Colonic mucosa (tissue), 4 donors: ENCODE results near the gene FAM98A. TPM values are rescaled to one million over a fixed set of nuclear protein-coding genes. Genes with fewer than 3 reads are reported as not detected.

Source experiments
- DNase-seq: peaks from one replicate; pipeline ENCODE4 v3.0.0-alpha.2; 2020
- H3K27ac ChIP-seq: fragments of 200-600 bp; one replicate; pipeline ENCODE4 v1.8.0; 2021
- H3K27me3 ChIP-seq: fragments of 200-600 bp; one replicate; pipeline ENCODE4 v1.8.0; 2021
- H3K36me3 ChIP-seq: fragments of 200-600 bp; one replicate; pipeline ENCODE4 v1.8.0; 2021
- H3K4me1 ChIP-seq: fragments of 200-600 bp; one replicate; pipeline ENCODE4 v1.8.0; 2021; ENCODE audit warnings: mild to moderate bottlenecking
- H3K4me3 ChIP-seq: fragments of 200-600 bp; one replicate; pipeline ENCODE4 v1.8.0; 2021
- H3K9ac ChIP-seq, 2 donors: one replicate each; pipeline ENCODE4 v1.7.0; 2013; ENCODE audit warnings: control low read depth in 2 of 2, low read depth in 2 of 2, low read length in 2 of 2
- H3K9me3 ChIP-seq: fragments of 200-600 bp; one replicate; pipeline ENCODE4 v1.8.0; 2021
- intact Hi-C: fragments of 100-400 bp; cut with DNase I; formaldehyde crosslinking; loops from one replicate; pipeline ENCODE4 v1.14.1; 2022
- total RNA-seq, 2 donors: library from RNA; stranded (reverse); fragmentation: NEBNext Ultra II Directional in 1 of 2; extraction: Animal tissue kit (Norgen Biotek cat#: 25700) in 1 of 2; gene quantifications; one replicate each; pipeline ENCODE4 v1.2.1, GENCODE V29; 2021
- TF ChIP-seq, protein P1 (sequence below): fragments of 200-600 bp; IDR thresholded peaks from one replicate; pipeline ENCODE4 v1.8.0; 2022; ENCODE audit warnings: antibody characterized with exemption, mild to moderate bottlenecking
- donor health status: healthy.
- donor health status: DM: no; HTN: no; CAD: no.
- donor health status: DM: no; HTN: no; CAD: no.

Gene FAM98A
- total RNA-seq, result 10 to 100 TPM; 23.1 to 35.0 TPM

DNA sequence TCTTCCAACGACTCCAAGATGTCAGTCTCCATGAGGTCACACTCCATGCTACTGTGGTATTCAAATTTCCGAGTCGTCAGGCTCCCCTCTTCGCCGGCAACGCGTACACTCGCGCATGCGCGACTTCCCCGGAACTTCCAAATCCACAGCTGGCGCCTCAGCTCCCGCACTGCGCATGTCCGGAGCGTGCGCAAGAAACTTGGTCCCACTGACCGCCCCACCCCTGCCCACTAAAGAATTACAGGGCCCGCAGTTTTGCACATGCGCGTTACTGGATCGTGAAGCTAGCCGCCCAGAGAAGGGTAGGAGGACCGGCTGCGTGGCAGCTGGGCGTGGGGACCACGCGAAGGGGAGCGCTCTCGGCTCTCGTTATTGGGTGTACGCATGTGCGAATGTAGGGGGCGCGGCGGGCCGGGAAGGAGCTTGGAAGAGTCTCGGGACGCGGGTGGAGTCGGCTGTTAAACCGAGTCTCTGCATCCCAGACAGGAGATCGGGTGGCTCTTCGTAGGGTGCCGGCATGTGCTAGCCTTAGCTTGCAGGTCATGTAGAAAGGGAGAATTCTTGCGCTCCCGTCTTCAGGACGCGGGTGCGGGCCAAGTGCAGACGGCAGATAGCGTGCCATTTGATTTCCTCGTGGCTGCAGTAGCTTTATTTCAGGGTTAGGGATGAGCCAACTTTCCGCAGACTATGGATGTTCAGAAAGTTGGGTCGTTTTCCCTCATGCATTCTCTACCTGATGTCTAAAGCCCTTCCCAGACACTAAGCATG, at the start of gene FAM98A:
Gene FAM98A (minus strand): TSS at position 125 of the 768 bp plus-strand sequence. CDS start 78 bp downstream, at position 47.
- H3K36me3 ChIP-seq, result no peaks in the 10 kb centered on the region
- TF ChIP-seq, protein P1, sequence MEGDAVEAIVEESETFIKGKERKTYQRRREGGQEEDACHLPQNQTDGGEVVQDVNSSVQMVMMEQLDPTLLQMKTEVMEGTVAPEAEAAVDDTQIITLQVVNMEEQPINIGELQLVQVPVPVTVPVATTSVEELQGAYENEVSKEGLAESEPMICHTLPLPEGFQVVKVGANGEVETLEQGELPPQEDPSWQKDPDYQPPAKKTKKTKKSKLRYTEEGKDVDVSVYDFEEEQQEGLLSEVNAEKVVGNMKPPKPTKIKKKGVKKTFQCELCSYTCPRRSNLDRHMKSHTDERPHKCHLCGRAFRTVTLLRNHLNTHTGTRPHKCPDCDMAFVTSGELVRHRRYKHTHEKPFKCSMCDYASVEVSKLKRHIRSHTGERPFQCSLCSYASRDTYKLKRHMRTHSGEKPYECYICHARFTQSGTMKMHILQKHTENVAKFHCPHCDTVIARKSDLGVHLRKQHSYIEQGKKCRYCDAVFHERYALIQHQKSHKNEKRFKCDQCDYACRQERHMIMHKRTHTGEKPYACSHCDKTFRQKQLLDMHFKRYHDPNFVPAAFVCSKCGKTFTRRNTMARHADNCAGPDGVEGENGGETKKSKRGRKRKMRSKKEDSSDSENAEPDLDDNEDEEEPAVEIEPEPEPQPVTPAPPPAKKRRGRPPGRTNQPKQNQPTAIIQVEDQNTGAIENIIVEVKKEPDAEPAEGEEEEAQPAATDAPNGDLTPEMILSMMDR, result no peak
- intact Hi-C loops, result no loop called here
- H3K4me3 ChIP-seq, result peak within 1 kb of the TSS; percentile 77
- no peaks in the 10 kb centered on the region for H3K9me3 ChIP-seq
- H3K4me1 ChIP-seq, result peaks cover 3% of the 10 kb centered on the region
- H3K27ac ChIP-seq, result peak within 1 kb of the TSS; percentile 63
- peak; percentile 99 for DNase-seq
- no peaks in the 10 kb centered on the region for H3K27me3 ChIP-seq
- peak within 1 kb of the TSS; percentile 93 to 95 for H3K9ac ChIP-seq

DNA sequence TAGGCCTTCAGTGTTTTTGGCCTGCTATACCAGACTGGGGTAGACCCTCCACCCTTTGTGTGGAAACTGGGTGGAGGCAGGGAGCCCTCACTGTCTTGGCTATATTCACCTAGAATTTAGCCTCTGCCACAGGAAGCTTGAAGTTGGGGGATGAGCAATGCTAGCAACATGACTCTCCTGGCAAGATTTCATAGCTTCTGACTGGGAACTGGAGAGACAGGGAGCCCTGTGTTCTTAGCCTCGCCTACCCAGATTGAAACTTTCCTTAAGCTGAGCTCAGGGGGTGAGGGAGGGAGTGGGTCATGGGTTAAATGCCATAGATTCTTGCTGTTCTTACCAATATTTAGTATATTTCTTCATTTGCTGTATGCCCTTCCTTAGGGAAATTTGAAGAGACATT, 46.8 kb upstream of the FAM98A start:
- no peak overlapping the region for H3K27ac ChIP-seq
- intact Hi-C loops, result no loop called here

DNA sequence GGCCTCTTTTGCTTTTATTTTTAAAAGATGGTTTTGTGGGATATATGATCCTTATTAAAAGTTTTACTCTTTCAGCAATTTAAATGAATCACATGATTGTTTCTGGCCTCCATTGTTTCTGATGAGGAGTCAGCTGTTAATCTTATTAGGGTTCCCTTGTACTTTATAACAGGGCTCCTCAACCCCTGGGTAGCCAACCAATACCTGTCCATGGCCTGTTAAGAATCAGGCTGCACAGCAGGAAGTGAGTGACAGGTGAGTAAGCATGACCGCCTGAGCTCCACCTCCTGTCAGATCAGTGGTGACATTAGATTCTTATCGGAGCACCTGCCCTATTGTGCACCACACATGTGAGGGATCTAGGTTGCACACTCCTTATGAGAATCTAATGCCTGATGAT, 45.1 kb upstream of the FAM98A start:
- no peaks in the 10 kb centered on the region for H3K9me3 ChIP-seq
- H3K36me3 ChIP-seq, result no peaks in the 10 kb centered on the region
- TF ChIP-seq, protein P1, result no peak
- H3K4me3 ChIP-seq, result no peak overlapping the region
- no peak for DNase-seq
- intact Hi-C loops, result no loop called here
- no peak overlapping the region for H3K27ac ChIP-seq
- no peaks in the 10 kb centered on the region for H3K27me3 ChIP-seq
- H3K9ac ChIP-seq, result no peak overlapping the region
- H3K4me1 ChIP-seq, result no peaks in the 10 kb centered on the region

More for the DNA sequence above, 46.8 kb upstream of the FAM98A start:
- no peak for DNase-seq
- Histone ChIP-seq H3K36me3 (no peaks in the 10 kb centered on the region), H3K27me3 (no peaks in the 10 kb centered on the region), H3K9ac (no peak overlapping the region), H3K4me1 (no peaks in the 10 kb centered on the region), H3K4me3 (no peak overlapping the region), H3K9me3 (no peaks in the 10 kb centered on the region)
- TF ChIP-seq, protein P1, result no peak

DNA sequence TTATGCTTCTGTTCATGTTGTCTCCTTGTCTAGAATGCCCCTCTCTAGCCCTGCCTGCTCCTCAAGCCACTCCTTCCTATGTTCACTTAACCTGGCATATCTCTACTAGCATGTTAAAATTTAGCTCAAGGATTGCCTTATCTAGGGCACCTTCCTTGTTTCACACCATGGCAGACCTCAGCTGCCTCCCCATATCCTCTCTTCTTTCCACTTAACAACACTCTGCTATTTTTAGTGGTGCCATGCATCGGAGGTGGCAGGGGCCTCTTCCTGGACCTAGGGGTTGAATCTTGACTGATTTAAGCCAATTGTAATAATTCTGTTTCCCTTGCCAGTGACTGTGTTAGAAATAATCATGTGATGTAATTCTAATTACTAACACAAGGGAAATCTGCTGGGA, 36.9 kb upstream of the FAM98A start:
- Histone ChIP-seq H3K9me3 (no peaks in the 10 kb centered on the region), H3K4me1 (no peaks in the 10 kb centered on the region), H3K27ac (no peak overlapping the region), H3K36me3 (no peaks in the 10 kb centered on the region), H3K4me3 (no peak overlapping the region), H3K27me3 (no peaks in the 10 kb centered on the region), H3K9ac (no peak overlapping the region)
- no peak for DNase-seq
- TF ChIP-seq, protein P1, result no peak
- intact Hi-C loops, result no loop called here

DNA sequence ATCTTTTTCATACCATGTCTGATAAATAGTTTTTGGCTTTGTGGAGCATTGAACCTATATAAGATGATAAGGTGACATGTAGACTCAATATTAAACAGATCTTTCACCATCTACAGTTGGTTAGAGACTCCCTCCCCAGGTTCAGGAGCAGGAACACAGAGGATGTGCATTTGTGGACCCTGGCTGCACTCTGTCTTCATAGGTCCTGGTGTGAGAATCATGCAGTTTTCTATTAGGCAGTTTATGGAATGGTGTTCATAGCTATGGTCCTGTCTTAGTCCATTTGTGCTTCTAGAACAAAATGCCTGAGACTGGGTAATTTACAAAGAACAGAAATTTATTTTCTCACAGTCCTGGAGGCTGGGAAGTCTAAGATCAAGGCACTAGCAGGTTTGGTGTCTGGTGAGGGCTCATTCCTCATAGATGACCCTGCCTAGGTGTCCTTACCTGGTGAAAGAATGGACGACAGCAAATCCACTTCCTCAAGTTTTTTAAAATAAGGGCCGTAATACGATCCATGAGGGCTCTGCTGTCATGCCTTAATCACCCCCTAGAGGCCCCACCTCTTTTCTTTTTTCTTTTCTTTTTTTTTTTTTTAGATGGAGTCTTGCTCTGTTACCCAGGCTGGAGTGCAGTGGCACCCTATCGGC, 35.3 kb upstream of the FAM98A start:
- TF ChIP-seq, protein P1, result no peak
- no peaks in the 10 kb centered on the region for H3K4me1 ChIP-seq
- intact Hi-C loops, result no loop called here
- no peaks in the 10 kb centered on the region for H3K27me3 ChIP-seq
- H3K36me3 ChIP-seq, result no peaks in the 10 kb centered on the region
- no peak overlapping the region for H3K4me3 ChIP-seq
- no peak for DNase-seq
- H3K9me3 ChIP-seq, result no peaks in the 10 kb centered on the region
- H3K9ac ChIP-seq, result no peak overlapping the region
- no peak overlapping the region for H3K27ac ChIP-seq
